GM21717 (cell line): ENCODE measurements around the gene THBS3.
"Not testable (repeated sequence)": the region's sequence is repeated elsewhere in the genome, so short reads cannot be mapped to it uniquely, and the experiment has no call there.

Experiments
- ATAC-seq: cut with Tn5 transposase; IDR thresholded peaks from one replicate; pipeline ENCODE4 v1.9.1; 2021; ENCODE audit warnings: mild to moderate bottlenecking, moderate library complexity; ENCODE audit not compliant: unreplicated experiment

Gene THBS3

GRCh38 chr1:155175281-155175926, 32.3 kb downstream of the THBS3 start:
- ATAC-seq = no peak

- ATAC-seq = no peak
These were observed 33.1 kb downstream of the THBS3 start for GRCh38 chr1:155174324-155175280.

- no peak for ATAC-seq
These were observed 34.0 kb downstream of the THBS3 start, which contains the start of gene TRIM46 for GRCh38 chr1:155173478-155174323. TRIM46 (plus strand) TSS chr1:155173849; CDS start chr1:155173967, 118 bp downstream.

- peak; percentile 52 for ATAC-seq
These were observed 34.8 kb downstream of the THBS3 start, which contains the start of gene KRTCAP2 for GRCh38 chr1:155172732-155173477. KRTCAP2 (minus strand) TSS chr1:155173304; CDS start chr1:155173224, 80 bp downstream.

GRCh38 chr1:155171836-155172731, 35.6 kb downstream of the THBS3 start:
- no peak for ATAC-seq

- no peak for ATAC-seq
These were observed 36.9 kb downstream of the THBS3 start for GRCh38 chr1:155170806-155171205.

- ATAC-seq = no peak
These were observed 37.5 kb downstream of the THBS3 start for GRCh38 chr1:155170101-155170785.

- ATAC-seq = no peak
These were observed 38.2 kb downstream of the THBS3 start for GRCh38 chr1:155169541-155169940.

- no peak for ATAC-seq
These were observed 39.1 kb downstream of the THBS3 start for GRCh38 chr1:155168456-155169210.

- not testable (repeated sequence) for ATAC-seq
These were observed 39.6 kb downstream of the THBS3 start for GRCh38 chr1:155168105-155168445.

- peak; percentile 45 for ATAC-seq
These were observed 40.3 kb downstream of the THBS3 start for GRCh38 chr1:155167166-155168104.

- no peak for ATAC-seq
These were observed 41.1 kb downstream of the THBS3 start for GRCh38 chr1:155166471-155167165.

- ATAC-seq = no peak
These were observed 41.6 kb downstream of the THBS3 start for GRCh38 chr1:155166051-155166470.

GRCh38 chr1:155164625-155165024, 43.1 kb downstream of the THBS3 start:
- not testable (repeated sequence) for ATAC-seq

GRCh38 chr1:155163785-155164184, 43.9 kb downstream of the THBS3 start:
- ATAC-seq = not testable (repeated sequence)

GRCh38 chr1:155162631-155163030, 45.1 kb downstream of the THBS3 start:
- not testable (repeated sequence) for ATAC-seq
